ENCODE data around the gene C4B. TPM values are rescaled to one million over a fixed set of nuclear protein-coding genes. Genes with fewer than 3 reads are reported as not detected.

The C4B gene
- total and polyA plus RNA-seq, 2 experiments from 2014 or later, result 0.57 TPM; not detected in 1

GRCh38 chr6:31977816-31978431 is 36.7 kb upstream of the C4B start:
- DNase-seq (ENCODE audit: low spot score), result no peak
- peaks cover 3% of the 10 kb centered on the region for H3K4me1 ChIP-seq (ENCODE audit: insufficient read depth)
- Mint-ChIP-seq H3K4me1 (peaks cover 5% of the 10 kb centered on the region), H3K36me3 (ENCODE audit: low read depth) (peaks cover 39% of the 10 kb centered on the region; the same call in 2 of the 3 replicates), H3K9me3 (peaks cover 35% of the 10 kb centered on the region), H3K27ac (no peak overlapping the region), H3K4me3 (no peak overlapping the region), H3K27me3 (ENCODE audit: insufficient read depth, low read depth, poor library complexity) (peaks cover 2% of the 10 kb centered on the region)
- no peak overlapping the region for H3K4me2 ChIP-seq
- H2AFZ ChIP-seq, result no peak overlapping the region
- H3F3A ChIP-seq (replicated peaks; ENCODE audit: low read depth), result peaks cover 4% of the 10 kb centered on the region
- no peak for TF ChIP-seq ZNF462 (CRISPR knock-in tag; IDR thresholded peaks at IDR 0.05)
- no peak for TF ChIP-seq STAT1 (IDR thresholded peaks at IDR 0.05; ENCODE audit: unreplicated experiment)
- no peak for TF ChIP-seq EZH2 (IDR thresholded peaks at IDR 0.05; ENCODE audit: low read depth, unreplicated experiment)
- TF ChIP-seq CTCF (conservative IDR thresholded peaks at IDR 0.05; ENCODE audit: low read depth in 2 of 2), result no peak
- no peak for TF ChIP-seq ZNF114 (CRISPR knock-in tag; IDR thresholded peaks at IDR 0.05)
- no peak for TF ChIP-seq ETS1 (IDR thresholded peaks at IDR 0.05)
- H3K9me2 ChIP-seq (ENCODE audit: insufficient read depth), result no peaks in the 10 kb centered on the region
- H3K36me3 ChIP-seq (ENCODE audit: insufficient read depth), result no peaks in the 10 kb centered on the region
- H3K4me3 ChIP-seq, result no peak overlapping the region
- H4K20me1 ChIP-seq (replicated peaks; ENCODE audit: insufficient read depth), result no peaks in the 10 kb centered on the region; the same call in 1 of the 2 replicates
- no peak for ATAC-seq
- no peaks in the 10 kb centered on the region for H3K27me3 ChIP-seq (ENCODE audit: insufficient read depth)
- no peak overlapping the region for H3K27ac ChIP-seq (ENCODE audit: low read depth)
- peaks cover 7% of the 10 kb centered on the region for H3K79me2 ChIP-seq (replicated peaks; ENCODE audit: insufficient read depth)

All from GM23338 (cell line).